Skeletal muscle cell (primary cell): ENCODE data around the gene TLE1.
A peak's percentile ranks its signal among the peaks of the same experiment; 100 is the strongest.
"Not testable (repeated sequence)": the region's sequence is repeated elsewhere in the genome, so short reads cannot be mapped to it uniquely, and the experiment has no call there.

Source experiments
- DNase-seq: peaks from one replicate; pipeline ENCODE4 v3.0.0-alpha.2; 2010; ENCODE audit warnings: low read depth
- H3K4me3 ChIP-seq: 2 replicates; pipeline ENCODE4 v1.5.1; 2011; ENCODE audit warnings: low read depth, mild to moderate bottlenecking, control low read depth, low read length, moderate library complexity

Gene TLE1

GRCh38 chr9:81606261-81606660, 83.1 kb downstream of the TLE1 start:
- not testable (repeated sequence) for H3K4me3 ChIP-seq, DNase-seq

DNA sequence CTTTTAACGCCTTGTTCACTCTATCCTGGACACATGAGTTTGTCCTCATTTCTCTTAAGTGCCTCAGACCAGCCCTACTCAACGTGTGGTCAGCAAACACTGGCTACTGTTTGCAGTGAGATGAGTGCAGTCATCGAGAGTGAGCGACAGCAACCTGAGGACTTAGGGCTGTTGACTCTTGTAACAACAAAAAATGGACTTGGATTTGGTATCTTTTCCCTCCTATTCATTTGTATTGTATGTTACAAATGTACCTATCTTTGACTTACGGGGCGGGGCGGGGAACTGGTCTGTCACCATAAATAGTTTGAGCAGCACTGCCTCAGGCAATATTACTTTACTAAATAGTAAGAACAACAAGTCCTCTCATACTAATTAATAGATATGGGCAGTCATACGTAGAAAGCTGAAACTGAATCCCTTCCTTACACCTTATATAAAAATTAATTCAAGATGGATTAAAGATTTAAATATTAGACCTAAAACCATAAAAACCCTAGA, 84.1 kb downstream of the TLE1 start:
- no peak overlapping the region for H3K4me3 ChIP-seq
- no peak for DNase-seq

- no peak for DNase-seq
- no peak overlapping the region for H3K4me3 ChIP-seq
Observed at GRCh38 chr9:81604306-81605169, 84.8 kb downstream of the TLE1 start.

GRCh38 chr9:81602887-81603680, 86.3 kb downstream of the TLE1 start:
- H3K4me3 ChIP-seq: no peak overlapping the region
- DNase-seq: no peak

DNA sequence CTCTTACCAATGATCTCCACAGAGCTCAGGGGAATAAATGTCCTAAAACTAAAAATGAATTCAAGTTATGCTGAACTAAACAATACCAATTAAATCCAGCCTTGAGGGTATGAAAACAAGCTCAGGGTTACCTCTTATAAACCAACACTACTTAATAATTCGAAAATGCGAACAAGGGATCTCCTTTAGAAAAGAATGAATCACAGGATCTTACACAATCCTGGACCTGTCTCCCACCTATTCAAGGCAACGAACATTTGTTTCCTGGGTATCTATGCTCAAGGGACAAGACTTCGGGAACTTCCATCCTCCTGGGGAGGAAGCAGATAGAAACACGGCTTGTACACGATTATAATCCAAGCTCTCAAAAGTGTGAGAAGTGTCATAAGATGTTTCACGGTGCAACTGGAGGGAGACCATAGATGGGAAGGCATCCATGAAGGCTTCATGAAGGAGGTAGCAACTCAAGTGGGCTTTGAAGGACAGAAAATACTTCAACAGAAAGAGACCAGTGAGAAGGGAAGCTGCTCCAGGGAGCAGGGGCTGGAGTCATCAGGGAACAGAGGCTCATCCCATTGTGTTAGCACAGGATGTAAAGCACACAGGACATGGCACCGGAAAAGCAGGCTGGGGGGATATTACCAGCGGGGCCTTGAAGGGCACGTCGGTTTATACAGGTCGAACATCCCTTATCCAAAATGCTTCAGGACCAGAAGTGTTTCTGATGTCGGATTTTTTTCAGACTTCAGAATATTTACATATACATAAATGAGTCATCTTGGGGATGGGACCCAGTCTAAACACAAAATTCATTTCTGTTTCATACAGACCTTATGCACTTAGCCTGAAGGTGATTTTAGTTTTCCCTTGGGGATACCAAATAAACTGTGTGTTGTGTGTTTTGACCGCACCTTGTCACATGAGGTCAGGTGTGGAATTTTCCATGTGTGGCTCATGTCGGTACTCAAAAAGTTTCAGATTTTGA, 87.4 kb downstream of the TLE1 start:
- DNase-seq: no peak
- no peak overlapping the region for H3K4me3 ChIP-seq

GRCh38 chr9:81600631-81601030, 88.7 kb downstream of the TLE1 start:
- H3K4me3 ChIP-seq: no peak overlapping the region
- no peak for DNase-seq

GRCh38 chr9:81599837-81600236, 89.5 kb downstream of the TLE1 start:
- DNase-seq: no peak
- H3K4me3 ChIP-seq: no peak overlapping the region

GRCh38 chr9:81598811-81599210, 90.5 kb downstream of the TLE1 start:
- H3K4me3 ChIP-seq: no peak overlapping the region
- DNase-seq: no peak

DNA sequence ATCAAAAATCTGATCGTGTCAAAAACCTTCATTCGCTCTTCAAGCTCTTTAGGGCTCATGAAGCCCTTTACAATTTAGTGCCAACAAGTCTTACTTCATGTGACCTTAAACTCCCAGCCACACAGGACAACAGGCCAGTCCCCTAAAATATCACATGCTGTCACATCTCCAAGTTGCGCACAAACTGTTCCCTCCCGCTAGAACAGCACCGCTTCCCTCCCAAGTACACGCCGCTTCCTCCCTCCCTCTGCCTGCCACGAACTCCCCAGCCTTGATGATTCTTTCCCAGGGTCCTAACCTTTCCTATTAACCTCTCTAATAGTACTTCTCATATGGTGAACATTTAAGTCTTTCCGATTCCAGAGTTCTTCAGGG, 91.2 kb downstream of the TLE1 start:
- no peak for DNase-seq
- H3K4me3 ChIP-seq: no peak overlapping the region

DNA sequence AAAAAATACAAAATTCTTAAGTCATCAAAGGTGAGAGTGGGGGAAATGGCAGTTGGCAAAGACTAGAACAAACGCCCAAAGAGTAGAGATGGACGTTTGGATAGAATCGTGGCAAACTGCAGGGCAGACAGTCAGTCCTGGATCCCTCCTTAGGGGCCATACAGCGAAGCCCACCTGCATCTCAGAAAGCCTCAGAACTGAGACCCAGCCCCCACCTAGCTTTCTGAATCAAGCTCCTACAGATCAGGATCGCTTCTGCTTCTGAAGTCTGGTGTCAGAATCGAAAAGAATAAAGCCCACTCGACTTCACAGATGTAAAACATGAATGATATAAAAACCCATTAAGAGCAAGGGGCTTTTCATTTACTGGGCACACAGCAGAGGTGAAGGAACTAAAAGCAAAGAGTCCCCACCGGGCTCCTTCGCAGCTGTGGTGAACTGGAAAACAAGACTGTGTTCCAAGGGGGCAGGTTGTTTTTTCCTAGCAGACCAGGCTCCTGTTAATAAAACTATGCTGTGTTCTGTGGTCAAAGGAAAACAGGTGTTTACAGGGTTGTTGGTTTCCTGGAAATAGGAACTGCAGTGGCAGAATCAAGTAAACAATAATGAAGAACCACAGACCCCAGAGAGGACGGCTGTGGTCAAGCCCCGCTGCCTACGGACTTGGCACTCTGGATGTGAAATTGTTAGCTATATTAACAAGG, 91.8 kb downstream of the TLE1 start:
- no peak overlapping the region for H3K4me3 ChIP-seq
- DNase-seq: no peak

DNA sequence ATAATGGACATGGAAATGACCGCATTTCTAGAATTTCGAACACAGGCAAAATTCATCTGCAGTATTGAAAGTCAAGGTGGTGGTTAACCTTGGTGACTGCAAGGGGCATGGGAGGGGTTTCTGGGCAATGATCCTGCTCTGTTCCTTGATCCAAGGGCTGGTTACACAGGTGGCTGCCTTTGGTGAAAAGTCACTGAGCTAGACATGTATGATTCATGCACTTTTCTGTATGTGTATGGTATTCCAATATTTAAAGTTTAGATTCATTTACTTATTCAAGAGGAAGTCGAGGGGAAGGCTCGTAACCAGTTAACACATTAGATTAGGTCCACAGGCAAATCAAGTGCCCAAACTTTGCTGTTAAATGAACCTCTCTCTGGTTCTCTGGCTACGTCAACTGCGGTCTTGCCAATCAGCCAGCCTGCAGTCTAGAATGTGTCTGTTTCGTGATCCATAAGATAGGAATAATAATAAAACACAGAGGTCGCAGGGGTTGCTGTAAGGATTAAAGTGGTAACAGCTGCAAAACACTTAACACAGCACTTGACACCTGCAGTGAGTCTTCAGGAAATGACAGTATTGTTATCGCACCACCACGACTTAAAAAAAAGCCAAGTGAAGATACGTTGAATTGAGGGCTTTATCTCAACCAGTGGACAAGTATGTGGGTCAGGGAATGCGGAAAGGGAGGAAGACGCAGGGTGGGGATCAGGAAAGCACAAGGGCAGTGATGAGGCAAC, 92.5 kb downstream of the TLE1 start:
- DNase-seq: no peak
- no peak overlapping the region for H3K4me3 ChIP-seq

DNA sequence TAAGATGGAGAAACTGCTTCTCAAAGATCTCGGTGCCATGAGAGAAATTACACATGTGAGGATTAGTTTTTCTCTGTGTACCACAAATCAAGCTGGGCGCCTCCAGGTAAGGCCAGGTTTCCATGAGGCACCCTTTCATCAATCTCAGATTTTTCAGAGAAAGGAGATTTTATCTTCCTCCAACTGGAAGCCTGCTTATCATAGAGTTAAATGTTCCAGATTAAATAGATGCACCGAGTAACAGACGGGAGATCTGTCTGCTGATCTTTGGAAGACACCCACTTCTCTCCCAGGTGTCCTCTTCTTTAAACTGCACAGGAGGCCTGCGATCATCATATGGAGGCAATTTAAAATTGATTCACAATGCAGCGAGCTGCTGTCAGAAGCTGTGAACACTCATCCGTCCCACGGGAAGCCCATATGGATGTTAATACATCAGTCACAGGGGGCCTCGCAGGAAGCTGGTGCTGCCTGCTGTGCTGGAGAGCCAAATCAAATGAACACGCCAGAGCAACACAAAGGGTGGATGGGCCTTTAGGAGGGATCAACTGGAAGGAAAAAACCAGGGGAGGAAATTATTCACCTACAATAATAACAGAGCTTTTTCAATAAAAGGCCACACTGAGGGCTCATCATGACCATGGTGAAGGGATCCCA, 93.3 kb downstream of the TLE1 start:
- no peak overlapping the region for H3K4me3 ChIP-seq
- peak; percentile 71 for DNase-seq

GRCh38 chr9:81595293-81595692, 94.1 kb downstream of the TLE1 start:
- H3K4me3 ChIP-seq, DNase-seq: not testable (repeated sequence)

DNA sequence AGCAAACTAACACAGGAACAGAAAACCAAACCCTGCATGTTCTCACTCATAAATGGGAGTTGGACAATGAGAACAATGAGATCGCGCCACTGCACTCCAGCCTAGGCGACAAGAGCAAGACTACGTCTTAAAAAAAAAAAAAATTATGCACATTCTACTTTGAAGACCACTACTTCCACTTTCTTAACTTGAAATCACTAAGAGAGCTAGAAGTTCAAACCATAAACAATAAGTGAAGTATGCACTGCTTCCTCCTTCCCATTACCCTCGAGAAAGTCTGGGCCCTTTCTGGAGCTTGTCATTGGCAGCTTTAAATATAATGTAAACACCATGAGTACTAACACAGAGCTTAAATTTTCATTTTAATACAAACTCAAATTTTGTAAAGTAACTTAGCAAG, 94.9 kb downstream of the TLE1 start:
- H3K4me3 ChIP-seq: no peak overlapping the region
- no peak for DNase-seq

- H3K4me3 ChIP-seq: no peak overlapping the region
- no peak for DNase-seq
Observed at GRCh38 chr9:81592887-81593266, 96.5 kb downstream of the TLE1 start.

GRCh38 chr9:81591791-81592190, 97.6 kb downstream of the TLE1 start:
- no peak overlapping the region for H3K4me3 ChIP-seq
- no peak for DNase-seq

DNA sequence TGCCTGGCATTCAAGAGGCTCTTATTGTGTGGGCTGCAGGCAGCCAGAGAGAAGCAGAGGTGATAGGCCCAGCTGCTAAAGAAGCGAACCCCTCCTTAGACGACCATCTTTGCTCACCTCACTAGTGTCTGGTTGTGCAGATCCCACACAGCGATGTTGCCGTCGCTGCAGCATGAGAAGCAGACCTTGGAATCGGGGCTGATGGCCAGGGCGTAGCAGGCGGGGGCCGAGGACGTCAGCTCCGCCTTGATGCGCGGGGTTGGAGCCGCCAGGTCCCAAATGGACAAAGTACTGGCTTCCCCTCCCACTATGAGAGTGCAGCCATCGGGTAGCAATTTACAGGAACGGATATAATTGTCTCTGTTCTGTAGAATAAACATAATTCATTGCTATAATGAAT, 98.7 kb downstream of the TLE1 start:
- no peak for DNase-seq
- H3K4me3 ChIP-seq: no peak overlapping the region

DNA sequence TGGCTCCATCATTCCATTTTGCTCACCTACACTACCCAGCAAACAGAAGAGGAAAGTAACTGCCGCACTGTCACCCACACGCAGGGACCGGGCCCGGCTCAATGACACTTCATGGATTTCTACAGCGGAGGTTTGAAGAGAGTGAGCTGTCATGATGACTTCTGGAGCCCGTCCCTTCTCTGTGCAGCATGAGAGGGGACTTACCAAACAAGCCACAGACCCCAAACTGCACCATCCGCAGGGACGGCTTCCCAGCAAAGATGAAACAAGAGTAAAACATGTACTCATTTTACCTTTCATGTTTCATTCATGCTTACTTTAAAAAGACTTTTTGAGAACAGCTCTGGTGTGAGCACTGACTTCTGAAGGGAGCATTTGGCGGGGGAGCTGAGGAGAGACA, 99.5 kb downstream of the TLE1 start:
- no peak overlapping the region for H3K4me3 ChIP-seq
- DNase-seq: no peak
